ENCODE measurements around the gene AFMID.

The AFMID gene

GRCh38 chr17:78238823-78239488 is 51.8 kb downstream of the AFMID start:
- no peak for FAIRE-seq
- no peak for DNase-seq (ENCODE audit: insufficient read length, low spot score)
- no peak for TF ChIP-seq POLR2A (IDR thresholded peaks at IDR 0.05; ENCODE audit: low read depth, low read length)

DNA sequence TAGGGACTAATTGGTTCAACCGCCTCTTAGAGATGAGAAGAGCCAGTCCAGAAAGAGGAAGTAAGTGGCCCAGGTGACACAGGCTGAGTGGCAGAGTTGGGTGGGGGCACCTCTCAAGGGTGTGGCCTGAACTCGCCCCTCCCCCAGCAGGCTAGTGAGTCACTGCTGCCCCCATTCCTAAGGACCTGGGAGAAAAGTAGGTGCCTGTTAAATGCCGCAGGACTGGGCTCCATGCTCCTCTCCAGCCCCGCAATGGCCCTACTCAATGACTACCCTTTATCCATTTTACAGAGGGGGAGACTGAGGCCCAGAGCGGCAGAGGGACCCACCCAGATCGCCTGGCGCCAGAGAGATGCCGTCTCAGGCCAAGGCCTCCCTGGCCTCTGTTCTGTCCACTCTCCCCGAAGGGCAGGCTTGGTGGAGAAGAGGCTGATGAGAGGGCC is 52.3 kb downstream of the AFMID start:
- FAIRE-seq = no peak
- TF ChIP-seq POLR2A (IDR thresholded peaks at IDR 0.05; ENCODE audit: low read depth, low read length) = no peak
- no peak for DNase-seq (ENCODE audit: insufficient read length, low spot score)

- TF ChIP-seq POLR2A (IDR thresholded peaks at IDR 0.05; ENCODE audit: low read depth, low read length) = no peak
- DNase-seq (ENCODE audit: insufficient read length, low spot score) (no peak), FAIRE-seq (no peak)
Measured at GRCh38 chr17:78240012-78240655, 53.0 kb downstream of the AFMID start.

GRCh38 chr17:78240839-78241238 is 53.7 kb downstream of the AFMID start:
- TF ChIP-seq POLR2A (IDR thresholded peaks at IDR 0.05; ENCODE audit: low read depth, low read length) = no peak
- no peak for DNase-seq (ENCODE audit: insufficient read length, low spot score)
- no peak for FAIRE-seq

GRCh38 chr17:78241277-78242023 is 54.3 kb downstream of the AFMID start:
- peak; percentile 70 for DNase-seq (ENCODE audit: insufficient read length, low spot score)
- FAIRE-seq = no peak
- TF ChIP-seq POLR2A (IDR thresholded peaks at IDR 0.05; ENCODE audit: low read depth, low read length) = no peak

GRCh38 chr17:78242024-78242742 is 55.0 kb downstream of the AFMID start:
- FAIRE-seq = no peak
- DNase-seq (ENCODE audit: insufficient read length, low spot score) = no peak
- no peak for TF ChIP-seq POLR2A (IDR thresholded peaks at IDR 0.05; ENCODE audit: low read depth, low read length)

DNA sequence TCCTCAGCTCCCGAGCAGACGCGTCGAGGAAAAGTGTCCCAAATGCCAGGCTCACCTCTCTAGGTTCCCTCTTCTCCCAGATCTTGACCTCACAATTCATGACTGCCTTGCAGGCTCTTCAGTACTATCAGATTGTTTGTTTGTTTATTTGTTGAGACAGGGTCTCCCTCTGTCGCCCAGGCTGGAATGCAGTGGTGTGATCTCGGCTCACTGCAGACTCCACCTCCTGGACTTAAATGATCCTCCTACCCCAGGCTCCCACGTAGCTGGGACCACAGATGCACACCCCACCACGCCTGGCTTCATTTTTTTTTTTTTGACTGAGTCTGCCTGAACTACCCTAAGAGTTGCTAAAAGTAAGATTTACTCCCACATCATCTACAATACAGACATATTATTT is 60.1 kb downstream of the AFMID start:
- no peak for DNase-seq (ENCODE audit: insufficient read length, low spot score)
- TF ChIP-seq POLR2A (IDR thresholded peaks at IDR 0.05; ENCODE audit: low read depth, low read length) = no peak
- FAIRE-seq = no peak

GRCh38 chr17:78248051-78248914 is 61.1 kb downstream of the AFMID start:
- DNase-seq (ENCODE audit: insufficient read length, low spot score) = no peak
- no peak for FAIRE-seq
- no peak for TF ChIP-seq POLR2A (IDR thresholded peaks at IDR 0.05; ENCODE audit: low read depth, low read length)

- FAIRE-seq = no peak
- no peak for TF ChIP-seq POLR2A (IDR thresholded peaks at IDR 0.05; ENCODE audit: low read depth, low read length)
- no peak for DNase-seq (ENCODE audit: insufficient read length, low spot score)
Measured at GRCh38 chr17:78249074-78249817, 62.1 kb downstream of the AFMID start.

GRCh38 chr17:78249818-78250806 is 63.0 kb downstream of the AFMID start:
- no peak for FAIRE-seq
- DNase-seq (ENCODE audit: insufficient read length, low spot score) = no peak
- no peak for TF ChIP-seq POLR2A (IDR thresholded peaks at IDR 0.05; ENCODE audit: low read depth, low read length)
